Ectodermal cell (in vitro differentiated cells): ENCODE data around the gene CCDC57.

Experiments used
- H3K27ac ChIP-seq: 2 replicates; pipeline ENCODE4 v1.7.0; 2013; ENCODE audit warnings: mild to moderate bottlenecking, low read depth, low read length; ENCODE audit not compliant: insufficient read depth, poor library complexity, severe bottlenecking
- H3K27me3 ChIP-seq: 2 replicates; pipeline ENCODE4 v1.7.0; 2013; ENCODE audit warnings: mild to moderate bottlenecking, low read length; ENCODE audit not compliant: insufficient read depth, control insufficient read depth, poor library complexity, severe bottlenecking
- H3K36me3 ChIP-seq: one replicate; pipeline ENCODE4 v1.7.0; 2013; ENCODE audit warnings: low read length; ENCODE audit not compliant: control insufficient read depth, insufficient read depth
- H3K4me1 ChIP-seq: one replicate; pipeline ENCODE4 v1.7.0; 2013; ENCODE audit warnings: low read length; ENCODE audit not compliant: control insufficient read depth, insufficient read depth
- H3K4me3 ChIP-seq: 2 replicates; pipeline ENCODE4 v1.7.0; 2013; ENCODE audit warnings: low read depth, low read length, control low read depth; ENCODE audit not compliant: insufficient read depth
- H3K9me3 ChIP-seq: 2 replicates; pipeline ENCODE4 v1.7.0; 2013; ENCODE audit warnings: mild to moderate bottlenecking, low read length, moderate library complexity; ENCODE audit not compliant: control insufficient read depth
- WGBS, 2 experiments: methylation state at CpG; one replicate each; pipeline ENCODE4 v1.1.7; 2013; ENCODE audit warnings: missing lambda C conversion rate in 2 of 2; 5-methylcytosine and 5-hydroxymethylcytosine counted together

CCDC57 gene

DNA sequence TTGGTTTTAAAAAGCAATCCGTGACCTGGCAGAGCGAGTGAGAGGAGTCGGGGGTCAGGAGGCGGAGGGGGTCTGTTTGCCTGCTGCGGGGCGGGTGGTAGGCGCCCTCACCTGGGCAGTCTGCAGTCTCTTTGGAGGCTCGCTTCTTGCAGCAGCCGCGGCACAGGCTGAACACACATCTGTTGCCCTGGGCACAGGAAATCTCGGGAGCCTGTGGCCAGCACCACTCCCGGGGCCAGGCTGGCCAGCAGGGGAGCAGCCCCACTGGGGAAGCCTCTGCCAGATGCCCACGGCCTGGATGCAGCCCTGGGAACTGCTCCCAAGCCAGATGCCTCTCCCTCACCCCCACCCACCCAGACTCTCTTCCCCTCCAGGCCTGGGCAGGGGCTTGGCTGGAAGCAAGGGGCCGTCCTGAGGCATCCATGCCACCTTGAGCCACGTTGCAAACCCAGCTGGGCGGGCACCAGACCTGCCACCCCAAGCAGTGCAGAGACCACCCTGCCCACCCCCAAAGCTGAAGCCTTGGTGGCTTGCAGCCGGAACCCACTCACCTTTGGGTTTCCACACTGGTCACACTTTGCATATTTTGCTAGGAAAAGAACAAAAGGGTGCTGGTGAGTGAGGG is 154.3 kb downstream of the CCDC57 start:
- H3K4me3 ChIP-seq: no peak overlapping the region
- 91 to 93% methylated on average over 17 of the region's 17 CpGs for WGBS, 2 experiments
- no peaks in the 10 kb centered on the region for H3K27me3 ChIP-seq
- peaks cover 50% of the 10 kb centered on the region for H3K36me3 ChIP-seq
- no peaks in the 10 kb centered on the region for H3K4me1 ChIP-seq
- no peak overlapping the region for H3K27ac ChIP-seq
- no peaks in the 10 kb centered on the region for H3K9me3 ChIP-seq

- peaks cover 4% of the 10 kb centered on the region for H3K4me1 ChIP-seq
- H3K9me3 ChIP-seq: no peaks in the 10 kb centered on the region
- no peaks in the 10 kb centered on the region for H3K27me3 ChIP-seq
- 95% methylated on average over 29 of the region's 29 CpGs for WGBS, 2 experiments
- H3K4me3 ChIP-seq: no peak overlapping the region
- H3K27ac ChIP-seq: no peak overlapping the region
- H3K36me3 ChIP-seq: peaks cover 50% of the 10 kb centered on the region
Measured at GRCh38 chr17:82056729-82057621, 155.7 kb downstream of the CCDC57 start.

DNA sequence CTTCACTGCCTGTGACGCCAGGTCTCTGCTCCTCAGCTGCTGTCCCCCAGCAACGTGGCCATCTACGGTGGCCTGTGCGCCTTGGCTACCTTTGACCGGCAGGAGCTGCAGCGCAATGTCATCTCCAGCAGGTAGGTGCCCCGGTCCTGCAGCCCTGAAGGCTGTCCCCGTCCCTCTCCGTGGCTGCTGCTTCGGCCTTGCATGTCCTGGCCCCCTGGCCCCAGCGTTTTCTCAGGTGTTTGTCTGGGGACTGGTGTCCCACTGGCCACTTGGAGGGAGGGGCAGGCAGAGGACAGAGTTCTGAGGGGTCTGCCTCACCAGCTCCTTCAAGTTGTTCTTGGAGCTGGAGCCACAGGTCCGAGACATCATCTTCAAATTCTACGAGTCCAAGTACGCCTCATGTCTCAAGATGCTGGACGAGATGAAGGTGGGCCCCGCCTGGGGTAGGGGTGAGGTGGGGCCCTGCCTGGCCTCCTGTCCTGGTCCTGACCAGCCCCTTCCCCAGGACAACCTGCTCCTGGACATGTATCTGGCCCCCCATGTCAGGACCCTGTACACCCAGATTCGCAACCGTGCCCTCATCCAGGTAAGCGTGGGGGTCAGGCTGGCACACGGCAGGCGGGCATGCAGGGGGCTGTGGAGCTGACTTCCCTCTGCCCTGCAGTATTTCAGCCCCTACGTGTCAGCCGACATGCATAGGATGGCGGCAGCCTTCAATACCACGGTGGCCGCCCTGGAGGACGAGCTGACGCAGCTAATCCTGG is 156.5 kb downstream of the CCDC57 start:
- no peaks in the 10 kb centered on the region for H3K9me3 ChIP-seq
- peaks cover 4% of the 10 kb centered on the region for H3K4me1 ChIP-seq
- no peaks in the 10 kb centered on the region for H3K27me3 ChIP-seq
- peaks cover 50% of the 10 kb centered on the region for H3K36me3 ChIP-seq
- H3K4me3 ChIP-seq: no peak overlapping the region
- no peak overlapping the region for H3K27ac ChIP-seq
- WGBS, 2 experiments: 94 to 95% methylated on average over 28 of the region's 28 CpGs

DNA sequence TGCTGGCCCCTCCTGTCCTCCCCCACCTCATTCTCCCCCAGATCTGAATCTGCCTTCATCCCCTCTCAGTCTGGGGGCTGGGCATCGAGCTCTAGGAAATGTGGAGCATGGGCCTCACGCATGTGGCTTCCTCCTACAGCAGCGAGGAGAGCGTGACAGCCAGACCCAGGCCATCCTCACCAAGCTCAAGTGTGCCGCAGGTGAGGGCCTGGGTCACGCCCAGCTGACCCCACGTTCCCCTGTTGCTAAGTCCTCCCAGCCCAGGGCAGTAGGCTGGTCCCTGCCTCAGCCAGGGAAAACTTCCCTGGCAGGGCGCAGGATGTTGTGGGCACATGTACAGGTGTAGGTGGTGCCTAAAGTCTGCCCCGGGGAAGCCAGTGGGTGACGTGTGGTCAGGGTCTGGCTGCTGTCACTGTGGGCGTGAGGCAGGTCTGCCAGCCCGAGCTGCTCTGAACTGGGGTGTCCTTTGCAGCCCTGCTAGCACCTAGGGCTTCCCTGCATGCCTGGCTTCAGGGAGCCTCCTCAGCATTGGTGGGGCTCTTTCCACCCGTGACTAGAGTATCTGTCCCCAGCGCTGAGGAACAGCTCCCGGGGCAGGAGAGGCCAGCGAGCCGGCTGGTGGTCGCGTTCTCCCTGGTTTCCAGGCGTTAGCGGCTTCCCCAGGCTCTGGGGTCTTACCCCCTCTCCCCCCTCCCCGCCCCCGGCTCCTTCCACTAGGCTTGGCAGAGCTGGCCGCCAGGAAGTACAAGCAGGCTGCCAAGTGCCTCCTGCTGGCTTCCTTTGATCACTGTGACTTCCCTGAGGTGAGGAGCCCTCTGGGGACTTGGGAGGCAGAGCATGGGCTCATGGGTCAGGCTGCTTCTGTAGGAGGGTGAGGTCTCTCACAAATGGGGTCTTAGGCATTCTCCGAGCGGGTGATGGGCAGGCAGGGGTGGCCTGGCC is 157.3 kb downstream of the CCDC57 start:
- 92 to 94% methylated on average over 26 of the region's 26 CpGs for WGBS, 2 experiments
- Histone ChIP-seq H3K27me3 (no peaks in the 10 kb centered on the region), H3K36me3 (peaks cover 44% of the 10 kb centered on the region), H3K9me3 (no peaks in the 10 kb centered on the region), H3K27ac (no peak overlapping the region), H3K4me3 (no peak overlapping the region), H3K4me1 (peaks cover 8% of the 10 kb centered on the region)

DNA sequence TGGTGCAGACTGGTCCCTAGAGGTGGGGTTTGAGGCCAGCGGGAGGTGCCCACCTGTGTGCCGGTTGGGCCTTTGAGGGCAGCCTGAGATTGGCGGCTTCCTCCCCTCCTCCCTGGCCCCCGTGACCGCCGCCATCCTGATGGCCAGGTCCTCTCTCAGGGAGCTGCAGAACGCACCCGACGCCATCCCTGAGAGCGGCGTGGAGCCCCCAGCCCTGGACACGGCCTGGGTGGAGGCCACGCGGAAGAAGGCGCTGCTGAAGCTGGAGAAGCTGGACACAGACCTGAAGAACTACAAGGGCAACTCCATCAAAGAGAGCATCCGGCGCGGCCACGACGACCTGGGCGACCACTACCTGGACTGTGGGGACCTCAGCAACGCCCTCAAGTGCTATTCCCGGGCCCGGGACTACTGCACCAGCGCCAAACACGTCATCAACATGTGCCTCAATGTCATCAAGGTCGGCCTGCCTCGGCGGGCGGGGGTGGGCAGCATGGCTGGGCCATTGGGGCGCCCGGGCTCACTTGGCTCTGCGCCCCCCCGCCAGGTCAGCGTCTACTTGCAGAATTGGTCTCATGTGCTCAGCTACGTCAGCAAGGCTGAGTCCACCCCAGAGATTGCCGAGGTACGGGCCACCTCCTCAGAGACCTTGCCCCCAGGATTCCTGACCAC is 158.2 kb downstream of the CCDC57 start:
- Histone ChIP-seq H3K4me1 (peaks cover 8% of the 10 kb centered on the region), H3K27ac (no peak overlapping the region), H3K4me3 (no peak overlapping the region), H3K9me3 (no peaks in the 10 kb centered on the region), H3K36me3 (peaks cover 47% of the 10 kb centered on the region), H3K27me3 (no peaks in the 10 kb centered on the region)
- 95 to 96% methylated on average over 38 of the region's 38 CpGs for WGBS, 2 experiments

- Histone ChIP-seq H3K9me3 (no peaks in the 10 kb centered on the region), H3K4me3 (no peak overlapping the region), H3K36me3 (peaks cover 47% of the 10 kb centered on the region), H3K27ac (no peak overlapping the region), H3K27me3 (no peaks in the 10 kb centered on the region), H3K4me1 (peaks cover 8% of the 10 kb centered on the region)
- WGBS, 2 experiments: 96% methylated on average over 28 of the region's 28 CpGs
Measured at GRCh38 chr17:82053556-82054263, 158.9 kb downstream of the CCDC57 start.

DNA sequence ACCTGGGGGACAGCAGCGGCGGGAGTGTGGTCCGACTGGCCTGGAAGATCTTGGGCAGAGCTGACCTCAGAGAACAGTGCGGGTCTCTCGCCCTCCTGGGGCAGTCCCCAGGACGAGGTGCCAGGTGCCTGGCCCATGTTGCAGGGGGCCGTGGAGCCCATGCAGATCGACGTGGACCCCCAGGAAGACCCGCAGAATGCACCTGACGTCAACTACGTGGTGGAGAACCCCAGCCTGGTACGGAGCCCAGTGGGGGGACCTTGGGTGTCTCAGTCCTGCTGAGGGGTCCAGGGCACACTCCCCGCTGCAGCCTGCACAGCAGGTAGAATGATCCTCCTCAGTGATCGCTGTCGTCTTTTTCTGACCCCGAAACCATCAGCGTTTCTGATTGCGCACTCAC is 159.5 kb downstream of the CCDC57 start:
- H3K4me1 ChIP-seq: peaks cover 8% of the 10 kb centered on the region
- 93% methylated on average over 19 of the region's 19 CpGs for WGBS, 2 experiments
- peaks cover 47% of the 10 kb centered on the region for H3K36me3 ChIP-seq
- H3K27ac ChIP-seq: no peak overlapping the region
- no peaks in the 10 kb centered on the region for H3K9me3 ChIP-seq
- H3K27me3 ChIP-seq: no peaks in the 10 kb centered on the region
- H3K4me3 ChIP-seq: peak overlapping the region; percentile 62

DNA sequence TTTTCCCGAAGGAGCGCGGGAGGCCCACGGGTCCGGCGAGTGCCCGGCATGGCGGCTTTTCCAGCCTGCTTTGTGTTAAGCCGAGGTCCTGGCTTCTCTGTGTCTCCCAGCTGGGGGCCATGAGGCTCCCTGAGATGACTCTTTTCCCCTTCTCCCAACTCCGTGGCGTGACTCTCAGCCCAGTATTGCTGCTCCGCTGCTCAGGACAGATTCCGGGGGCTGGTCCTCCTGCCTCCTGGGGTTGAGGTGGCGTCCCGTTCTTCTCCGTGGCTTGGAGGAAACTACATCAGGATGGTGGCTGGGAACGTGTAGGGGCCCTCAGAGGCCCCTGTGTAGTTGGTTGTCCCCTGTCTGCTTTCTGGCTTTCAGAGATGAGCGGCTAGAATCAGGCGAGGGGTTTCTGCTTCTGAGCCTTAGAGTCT is 160.0 kb downstream of the CCDC57 start:
- no peaks in the 10 kb centered on the region for H3K9me3 ChIP-seq
- WGBS, 2 experiments: 33 to 38% methylated on average over 19 of the region's 19 CpGs
- H3K36me3 ChIP-seq: peaks cover 42% of the 10 kb centered on the region

More for the DNA sequence above, 160.0 kb downstream of the CCDC57 start:
- no peak overlapping the region for H3K27ac ChIP-seq
- H3K27me3 ChIP-seq: no peaks in the 10 kb centered on the region
- peak overlapping the region; percentile 62 for H3K4me3 ChIP-seq
- H3K4me1 ChIP-seq: peaks cover 8% of the 10 kb centered on the region
